T-cell (primary cell): ENCODE measurements around the gene SLC22A7. TPM values are rescaled to one million over a fixed set of nuclear protein-coding genes. Genes with fewer than 3 reads are reported as not detected.

Experiments used
- ATAC-seq, 4 experiments: fragments of 200-7000 bp in 3 of 4; fragments of 150-1000 bp in 1 of 4; cut with Tn5 transposase; replicated peaks in 1 of 4; 1 replicate in 3 of 4; 2 replicates in 1 of 4; pipeline ENCODE4 v1.10.0; 2021; ENCODE audit warnings: moderate library complexity in 3 of 4, mild to moderate bottlenecking in 2 of 4, moderate number of reproducible peaks in 1 of 4
- CTCF ChIA-PET, 2 donors: fragments of 300-600 bp; sonication (Branson Sonifier 250); formaldehyde crosslinking; loops; one replicate each; lab custom pipeline; 2022; ENCODE audit warnings: antibody characterized with exemption in 2 of 2; lab: Charles Lee
- POLR2A ChIA-PET, 2 donors: fragments of 300-600 bp; sonication (Branson Sonifier 250); formaldehyde crosslinking; loops; one replicate each; lab custom pipeline; 2022; ENCODE audit warnings: antibody characterized with exemption in 2 of 2; lab: Charles Lee
- DNase-seq, 35 experiments: peaks; one replicate each; pipeline versions ENCODE4 v3.0.0 to v3.0.0-alpha.2; 2013 to 2023
- H3K27ac ChIP-seq: one replicate; pipeline ENCODE4 v1.5.1; 2013; ENCODE audit warnings: low read length
- H3K27me3 ChIP-seq, 2 experiments: replicated peaks in 1 of 2; 1 replicate in 1 of 2; 2 replicates in 1 of 2; pipeline versions ENCODE4 v1.6.1 to v1.7.0; 2013; ENCODE audit warnings: low read length in 1 of 2, mixed read lengths in 1 of 2; ENCODE audit not compliant: control insufficient read depth in 2 of 2, insufficient read depth in 2 of 2; ENCODE audit errors: extremely low read depth in 1 of 2
- H3K36me3 ChIP-seq, 2 donors: 1 replicate in 1 of 2; 2 replicates in 1 of 2; pipeline versions ENCODE4 v1.6.1 to v1.7.0; 2013; ENCODE audit warnings: low read length in 1 of 2; ENCODE audit not compliant: control insufficient read depth in 2 of 2, insufficient read depth in 1 of 2; ENCODE audit errors: extremely low read depth in 1 of 2
- H3K4me1 ChIP-seq, 2 experiments: 1 replicate in 1 of 2; 2 replicates in 1 of 2; pipeline versions ENCODE4 v1.6.1 to v1.7.0; 2013; ENCODE audit warnings: low read length in 2 of 2, mixed read lengths in 1 of 2; ENCODE audit not compliant: insufficient read depth in 2 of 2, control insufficient read depth in 1 of 2; ENCODE audit errors: extremely low read depth in 1 of 2
- H3K4me3 ChIP-seq, 2 donors: 1 replicate in 1 of 2; 2 replicates in 1 of 2; pipeline versions ENCODE4 v1.5.1 to v1.7.0; 2013; ENCODE audit warnings: mild to moderate bottlenecking in 2 of 2, low read length in 1 of 2, moderate library complexity in 1 of 2; ENCODE audit not compliant: control insufficient read depth in 1 of 2; ENCODE audit errors: extremely low read depth in 1 of 2
- H3K9me3 ChIP-seq: 2 replicates; pipeline ENCODE4 v1.7.0; 2013
- H3K27ac Mint-ChIP-seq, 2 donors: one replicate each; pipeline ENCODE4 v1.8.0; 2020 to 2021; ENCODE audit warnings: mild to moderate bottlenecking in 2 of 2, mixed read lengths in 2 of 2
- H3K27me3 Mint-ChIP-seq, 2 donors: one replicate each; pipeline ENCODE4 v1.8.0; 2021 to 2022; ENCODE audit warnings: mixed read lengths in 2 of 2
- H3K36me3 Mint-ChIP-seq: one replicate; pipeline ENCODE4 v1.8.0; 2021; ENCODE audit warnings: mixed read lengths
- H3K4me1 Mint-ChIP-seq, 3 donors: one replicate each; pipeline ENCODE4 v1.8.0; 2020 to 2022; ENCODE audit warnings: mixed read lengths in 3 of 3, mild to moderate bottlenecking in 1 of 3
- H3K4me3 Mint-ChIP-seq, 3 donors: one replicate each; pipeline ENCODE4 v1.8.0; 2020 to 2022; ENCODE audit warnings: mild to moderate bottlenecking in 3 of 3, mixed read lengths in 3 of 3, moderate library complexity in 3 of 3
- H3K9me3 Mint-ChIP-seq, 3 donors: one replicate each; pipeline ENCODE4 v1.8.0; 2020 to 2022; ENCODE audit warnings: mixed read lengths in 3 of 3
- WGBS: methylation state at CpG from one replicate; pipeline ENCODE4 v1.1.5; 2013; ENCODE audit warnings: missing lambda C conversion rate; ENCODE audit not compliant: insufficient coverage; 5-methylcytosine and 5-hydroxymethylcytosine counted together
- total RNA-seq, 35 experiments: library from RNA in 6 of 35; stranded (reverse) in 6 of 35; fragments of 120-200 nt in 1 of 35; gene quantifications; one replicate each; pipeline versions ENCODE4 v1.2.1 to v1.2.4 and lab custom pipeline; 2013 to 2026

Gene SLC22A7
- total RNA-seq, 5 donors from 2014 or later (not counting 1 experiment from before 2014, with no cell fraction given): not detected

GRCh38 chr6:43290339-43290904 is 7.6 kb upstream of the SLC22A7 start:
- no peaks in the 10 kb centered on the region for H3K4me1 ChIP-seq
- DNase-seq (no peak), ATAC-seq (no peak)
- H3K27ac ChIP-seq: no peak overlapping the region
- Mint-ChIP-seq H3K4me1 (peaks cover 0 to 2% (median 0%) of the 10 kb centered on the region in 3 donors), H3K36me3 (no peaks in the 10 kb centered on the region), H3K27me3 (peaks cover 13 to 16% of the 10 kb centered on the region in 2 donors), H3K27ac (no peak overlapping the region), H3K4me3 (no peak overlapping the region), H3K9me3 (no peaks in the 10 kb centered on the region)
- CTCF ChIA-PET: interaction anchor here in 1 of 2 donors (0.6 kb wide), 1 partner anchor 52 kb away, joined by 3 read pairs; no protein-coding TSS in a partner anchor
- no peaks in the 10 kb centered on the region for H3K36me3 ChIP-seq
- whole genome bisulfite sequencing: 40% methylated on average over 1 of the region's 3 CpGs
- no peaks in the 10 kb centered on the region for H3K9me3 ChIP-seq
- POLR2A ChIA-PET: no interaction called here
- H3K4me3 ChIP-seq: no peak overlapping the region
- H3K27me3 ChIP-seq: peaks cover 0 to 21% of the 10 kb centered on the region in 2 experiments

- ATAC-seq (no peak), DNase-seq (no peak)
- Histone ChIP-seq H3K27me3 (peaks cover 0 to 17% of the 10 kb centered on the region in 2 experiments), H3K4me3 (no peak overlapping the region), H3K36me3 (no peaks in the 10 kb centered on the region), H3K27ac (no peak overlapping the region), H3K4me1 (no peaks in the 10 kb centered on the region), H3K9me3 (no peaks in the 10 kb centered on the region)
- H3K4me3 Mint-ChIP-seq: no peak overlapping the region
- ChIA-PET CTCF (no interaction called here), POLR2A (no interaction called here)
- no peaks in the 10 kb centered on the region for H3K36me3 Mint-ChIP-seq
- H3K4me1 Mint-ChIP-seq: no peaks in the 10 kb centered on the region
- no peak overlapping the region for H3K27ac Mint-ChIP-seq
- 83% methylated on average over 6 of the region's 6 CpGs for WGBS
- no peaks in the 10 kb centered on the region for H3K9me3 Mint-ChIP-seq
- H3K27me3 Mint-ChIP-seq: peaks cover 8 to 11% of the 10 kb centered on the region in 2 donors
These were observed 7.1 kb upstream of the SLC22A7 start for GRCh38 chr6:43290905-43291355.

- Mint-ChIP-seq H3K4me1 (no peaks in the 10 kb centered on the region), H3K4me3 (no peak overlapping the region), H3K27me3 (peaks cover 4 to 8% of the 10 kb centered on the region in 2 donors), H3K27ac (no peak overlapping the region), H3K9me3 (no peaks in the 10 kb centered on the region), H3K36me3 (no peaks in the 10 kb centered on the region)
- ATAC-seq (no peak), DNase-seq (no peak)
- no peaks in the 10 kb centered on the region for H3K36me3 ChIP-seq
- ChIA-PET POLR2A (no interaction called here), CTCF (interaction anchor here in 1 of 2 donors (0.7 kb wide), 1 partner anchor 1416 kb away, joined by 4 read pairs; no protein-coding TSS in a partner anchor)
- H3K4me1 ChIP-seq: no peaks in the 10 kb centered on the region
- H3K27ac ChIP-seq: no peak overlapping the region
- H3K4me3 ChIP-seq: no peak overlapping the region
- no CpG with 5 or more reads among the region's 2 CpGs for WGBS
- peaks cover 0 to 10% of the 10 kb centered on the region in 2 experiments for H3K27me3 ChIP-seq
- H3K9me3 ChIP-seq: no peaks in the 10 kb centered on the region
These were observed 6.4 kb upstream of the SLC22A7 start for GRCh38 chr6:43291708-43292107.

- ChIA-PET POLR2A (interaction anchor here in 1 of 2 donors (0.7 kb wide), 1 partner anchor 671 kb away, joined by 3 read pairs; no protein-coding TSS in a partner anchor), CTCF (interaction anchor here (0.6 to 0.7 kb wide), 2 partner anchors 65 to 1417 kb away, joined by 3 to 4 read pairs; no protein-coding TSS in a partner anchor)
- ATAC-seq (no peak), DNase-seq (no peak)
- no peak overlapping the region for H3K27ac ChIP-seq
- peaks cover 0 to 11% of the 10 kb centered on the region in 2 experiments for H3K27me3 ChIP-seq
- H3K36me3 ChIP-seq: no peaks in the 10 kb centered on the region
- Mint-ChIP-seq H3K4me1 (no peaks in the 10 kb centered on the region), H3K4me3 (no peak overlapping the region), H3K27ac (no peak overlapping the region), H3K36me3 (no peaks in the 10 kb centered on the region), H3K27me3 (peaks cover 0 to 4% of the 10 kb centered on the region in 2 donors), H3K9me3 (no peaks in the 10 kb centered on the region)
- WGBS: 100% methylated on average over 2 of the region's 6 CpGs
- no peaks in the 10 kb centered on the region for H3K4me1 ChIP-seq
- H3K4me3 ChIP-seq: no peak overlapping the region
- H3K9me3 ChIP-seq: no peaks in the 10 kb centered on the region
These were observed 5.7 kb upstream of the SLC22A7 start for GRCh38 chr6:43292341-43292740.

GRCh38 chr6:43292763-43293318 is 5.2 kb upstream of the SLC22A7 start:
- Histone ChIP-seq H3K9me3 (no peaks in the 10 kb centered on the region), H3K27ac (no peak overlapping the region), H3K27me3 (peaks cover 0 to 15% of the 10 kb centered on the region in 2 experiments), H3K4me3 (no peak overlapping the region), H3K4me1 (no peaks in the 10 kb centered on the region), H3K36me3 (no peaks in the 10 kb centered on the region)
- H3K9me3 Mint-ChIP-seq: no peaks in the 10 kb centered on the region
- no peak overlapping the region for H3K4me3 Mint-ChIP-seq
- ChIA-PET POLR2A (interaction anchor here in 1 of 2 donors (0.7 kb wide), 1 partner anchor 672 kb away, joined by 3 read pairs; no protein-coding TSS in a partner anchor), CTCF (interaction anchor here in 1 of 2 donors (0.6 kb wide), 1 partner anchor 65 kb away, joined by 3 read pairs; no protein-coding TSS in a partner anchor)
- no peaks in the 10 kb centered on the region for H3K4me1 Mint-ChIP-seq
- no peak for DNase-seq
- WGBS: 90% methylated on average over 2 of the region's 5 CpGs
- no peak for ATAC-seq
- H3K27ac Mint-ChIP-seq: no peak overlapping the region
- H3K36me3 Mint-ChIP-seq: no peaks in the 10 kb centered on the region
- peaks cover 0 to 4% of the 10 kb centered on the region in 2 donors for H3K27me3 Mint-ChIP-seq

GRCh38 chr6:43293698-43294097 is 4.4 kb upstream of the SLC22A7 start:
- Mint-ChIP-seq H3K27me3 (peaks cover under 1 to 6% of the 10 kb centered on the region in 2 donors), H3K27ac (no peak overlapping the region), H3K9me3 (no peaks in the 10 kb centered on the region), H3K4me1 (no peaks in the 10 kb centered on the region), H3K4me3 (no peak overlapping the region), H3K36me3 (no peaks in the 10 kb centered on the region)
- POLR2A ChIA-PET: no interaction called here
- H3K27me3 ChIP-seq: peaks cover 0 to 19% of the 10 kb centered on the region in 2 experiments
- no peaks in the 10 kb centered on the region for H3K4me1 ChIP-seq
- H3K27ac ChIP-seq: no peak overlapping the region
- DNase-seq: no peak
- H3K9me3 ChIP-seq: no peaks in the 10 kb centered on the region
- H3K36me3 ChIP-seq: no peaks in the 10 kb centered on the region
- 90% methylated on average over 3 of the region's 3 CpGs for WGBS
- CTCF ChIA-PET: no interaction called here
- H3K4me3 ChIP-seq: no peak overlapping the region
- ATAC-seq: no peak
